H9 (cell line): ENCODE results near the gene GDF15. TPM values are rescaled to one million over a fixed set of nuclear protein-coding genes. Genes with fewer than 3 reads are reported as not detected.
A peak's percentile ranks its signal among the peaks of the same experiment; 100 is the strongest.

ENCODE experiments used
- DNase-seq: peaks from one replicate; pipeline ENCODE4 v3.0.0-alpha.2; 2017
- H2AFZ ChIP-seq: one replicate; pipeline ENCODE4 v1.6.1; 2013; ENCODE audit warnings: mild to moderate bottlenecking, low read length, control low read depth, moderate library complexity
- H2AK5ac ChIP-seq: 2 replicates; pipeline ENCODE4 v1.6.1; 2013; ENCODE audit warnings: low read length, control low read depth, mixed read lengths; ENCODE audit not compliant: insufficient read length
- H2BK120ac ChIP-seq: one replicate; pipeline ENCODE4 v1.6.1; 2013; ENCODE audit warnings: low read depth, mild to moderate bottlenecking, low read length, control low read depth, inconsistent platforms; ENCODE audit not compliant: poor library complexity, severe bottlenecking
- H2BK12ac ChIP-seq: 2 replicates; pipeline ENCODE4 v1.6.1; 2013; ENCODE audit warnings: low read length, control low read depth, mixed read lengths, low read depth; ENCODE audit not compliant: insufficient read length
- H2BK15ac ChIP-seq: 2 replicates; pipeline ENCODE4 v1.6.1; 2013; ENCODE audit warnings: low read depth, low read length, control low read depth
- H2BK20ac ChIP-seq: one replicate; pipeline ENCODE4 v1.6.1; 2013; ENCODE audit warnings: low read depth, mild to moderate bottlenecking, low read length, control low read depth, inconsistent platforms; ENCODE audit not compliant: poor library complexity, severe bottlenecking
- H2BK5ac ChIP-seq: 2 replicates; pipeline ENCODE4 v1.6.1; 2013; ENCODE audit warnings: low read length, control low read depth, mixed read lengths; ENCODE audit not compliant: insufficient read length
- H3K14ac ChIP-seq: 2 replicates; pipeline ENCODE4 v1.6.1; 2013; ENCODE audit warnings: low read length, control low read depth; ENCODE audit not compliant: insufficient read depth
- H3K18ac ChIP-seq: 2 replicates; pipeline ENCODE4 v1.6.1; 2013; ENCODE audit warnings: low read depth, mild to moderate bottlenecking, mixed read lengths, low read length, control low read depth; ENCODE audit not compliant: insufficient read length
- H3K23ac ChIP-seq: 2 replicates; pipeline ENCODE4 v1.6.1; 2013; ENCODE audit warnings: low read length, control low read depth, mixed read lengths, low read depth; ENCODE audit not compliant: insufficient read length
- H3K23me2 ChIP-seq: 2 replicates; pipeline ENCODE4 v1.6.1; 2013; ENCODE audit warnings: low read depth, mild to moderate bottlenecking, mixed read lengths, low read length, control low read depth; ENCODE audit not compliant: insufficient read length, poor library complexity, severe bottlenecking
- H3K27ac ChIP-seq: 2 replicates; pipeline ENCODE4 v1.5.1; 2013; ENCODE audit warnings: low read length, control low read depth, mixed read lengths, low read depth; ENCODE audit not compliant: insufficient read length
- H3K27me3 ChIP-seq: 2 replicates; pipeline ENCODE4 v1.6.1; 2013; ENCODE audit warnings: low read length, control low read depth, inconsistent platforms; ENCODE audit not compliant: insufficient read depth
- H3K4ac ChIP-seq: 2 replicates; pipeline ENCODE4 v1.6.1; 2013; ENCODE audit warnings: low read depth, mild to moderate bottlenecking, control low read depth, inconsistent platforms, low read length, moderate library complexity
- H3K4me1 ChIP-seq: 2 replicates; pipeline ENCODE4 v1.6.1; 2013; ENCODE audit warnings: low read length, control low read depth, inconsistent platforms; ENCODE audit not compliant: insufficient read depth
- H3K4me2 ChIP-seq: 2 replicates; pipeline ENCODE4 v1.6.1; 2013; ENCODE audit warnings: low read length, control low read depth, mixed read lengths; ENCODE audit not compliant: insufficient read length, insufficient read depth
- H3K56ac ChIP-seq: 2 replicates; pipeline ENCODE4 v1.6.1; 2013; ENCODE audit warnings: low read depth, mild to moderate bottlenecking, mixed read lengths, low read length, control low read depth; ENCODE audit not compliant: insufficient read length
- H3K79me1 ChIP-seq: 2 replicates; pipeline ENCODE4 v1.6.1; 2013; ENCODE audit warnings: low read depth, mild to moderate bottlenecking, moderate library complexity, low read length, control low read depth, inconsistent platforms; ENCODE audit not compliant: insufficient read depth, poor library complexity, severe bottlenecking
- H3K79me2 ChIP-seq: 2 replicates; pipeline ENCODE4 v1.6.1; 2013; ENCODE audit warnings: low read length, control low read depth, inconsistent platforms; ENCODE audit not compliant: insufficient read depth
- H3K9ac ChIP-seq: 2 replicates; pipeline ENCODE4 v1.6.1; 2013; ENCODE audit warnings: low read length, control low read depth, mixed read lengths; ENCODE audit not compliant: insufficient read length; ENCODE audit errors: extremely low read depth
- H3K9me3 ChIP-seq: one replicate; pipeline ENCODE4 v1.6.1; 2013; ENCODE audit warnings: low read depth, low read length, inconsistent platforms; ENCODE audit not compliant: control insufficient read depth
- H3T11ph ChIP-seq: one replicate; pipeline ENCODE4 v1.6.1; 2013; ENCODE audit warnings: mild to moderate bottlenecking, low read length, control low read depth, inconsistent platforms
- H4K20me1 ChIP-seq: one replicate; pipeline ENCODE4 v1.6.1; 2013; ENCODE audit not compliant: control insufficient read depth, insufficient read length, insufficient read depth
- H4K5ac ChIP-seq: 2 replicates; pipeline ENCODE4 v1.6.1; 2013; ENCODE audit warnings: low read depth, mild to moderate bottlenecking, mixed read lengths, low read length, control low read depth; ENCODE audit not compliant: insufficient read length
- H4K8ac ChIP-seq: replicated peaks from 2 replicates; pipeline ENCODE4 v1.6.1; 2013; ENCODE audit warnings: low read length, control low read depth, mixed read lengths, low read depth; ENCODE audit not compliant: insufficient read length
- H4K91ac ChIP-seq: 2 replicates; pipeline ENCODE4 v1.6.1; 2013; ENCODE audit warnings: low read depth, mild to moderate bottlenecking, moderate library complexity, mixed read lengths, low read length, control low read depth; ENCODE audit not compliant: insufficient read length
- H3K27ac Mint-ChIP-seq, 3 experiments: 2 replicates in 2 of 3; 3 replicates in 1 of 3; pipeline ENCODE4 v1.8.0; 2020 to 2021; ENCODE audit warnings: mixed read lengths in 3 of 3, mild to moderate bottlenecking in 1 of 3, moderate library complexity in 1 of 3
- H3K27me3 Mint-ChIP-seq: 2 replicates; pipeline ENCODE4 v1.8.0; 2021; ENCODE audit warnings: low read depth, mild to moderate bottlenecking, moderate library complexity, mixed read lengths
- H3K36me3 Mint-ChIP-seq, 3 experiments: 2 replicates in 2 of 3; 3 replicates in 1 of 3; pipeline ENCODE4 v1.8.0; 2020 to 2021; ENCODE audit warnings: low read depth in 3 of 3, mixed read lengths in 3 of 3; ENCODE audit not compliant: insufficient read depth in 1 of 3
- H3K4me1 Mint-ChIP-seq, 2 experiments: 2 replicates each; pipeline ENCODE4 v1.8.0; 2020; ENCODE audit warnings: mixed read lengths in 2 of 2
- H3K4me3 Mint-ChIP-seq, 2 experiments: 2 replicates in 1 of 2; 3 replicates in 1 of 2; pipeline ENCODE4 v1.8.0; 2020 to 2021; ENCODE audit warnings: mild to moderate bottlenecking in 2 of 2, mixed read lengths in 2 of 2, moderate library complexity in 1 of 2
- H3K9me3 Mint-ChIP-seq, 2 experiments: 2 replicates in 1 of 2; 3 replicates in 1 of 2; pipeline ENCODE4 v1.8.0; 2020; ENCODE audit warnings: mild to moderate bottlenecking in 2 of 2, mixed read lengths in 2 of 2, moderate library complexity in 1 of 2
- CTCF ChIP-seq: fragments of 200-600 bp; sonication (generic); conservative IDR thresholded peaks from 3 replicates; pipeline ENCODE4 v1.8.0; 2021; ENCODE audit warnings: antibody characterized with exemption, mild to moderate bottlenecking
- WGBS: extraction: QIAGEN DNeasy Blood & Tissue Kit; methylation state at CpG from one replicate; pipeline ENCODE4 v1.1.7; 2013; ENCODE audit warnings: missing lambda C conversion rate, low lambda C conversion rate, mixed read lengths; ENCODE audit not compliant: insufficient read length; ENCODE audit errors: extremely low coverage; 5-methylcytosine and 5-hydroxymethylcytosine counted together
- total RNA-seq: library from RNA; stranded (reverse); gene quantifications from 2 replicates; pipeline ENCODE4 v1.2.1, GENCODE V29; 2021

GDF15 gene
- total RNA-seq, 1 experiment from 2014 or later: 5.7 TPM

- H3K9me3 ChIP-seq: no peaks in the 10 kb centered on the region
- peak within 1 kb of the TSS in 1 of 3 experiments; percentile 72; a peak in 1 of 7 replicates for H3K27ac Mint-ChIP-seq
- no peaks in the 10 kb centered on the region for H3K9me3 Mint-ChIP-seq
- no peak within 1 kb of the TSS for H3K9ac ChIP-seq
- no peaks in the 10 kb centered on the region for H3K79me2 ChIP-seq
- no peaks in the 10 kb centered on the region for H3K23me2 ChIP-seq
- H3K27ac ChIP-seq: no peak within 1 kb of the TSS
- no peak within 1 kb of the TSS for H4K8ac ChIP-seq
- H3K36me3 Mint-ChIP-seq: no peaks in the 10 kb centered on the region
- H3K4me2 ChIP-seq: no peak within 1 kb of the TSS
- no peak within 1 kb of the TSS for H3K23ac ChIP-seq
- no peak within 1 kb of the TSS for H2BK5ac ChIP-seq
- no peak within 1 kb of the TSS for H2BK20ac ChIP-seq
- no peaks in the 10 kb centered on the region for H3K27me3 ChIP-seq
- H4K5ac ChIP-seq: no peak within 1 kb of the TSS
- H2BK15ac ChIP-seq: no peak within 1 kb of the TSS
- H3K56ac ChIP-seq: no peak within 1 kb of the TSS
- no peak within 1 kb of the TSS for H2BK12ac ChIP-seq
- H4K20me1 ChIP-seq: no peaks in the 10 kb centered on the region
- H2AFZ ChIP-seq: no peak within 1 kb of the TSS
- peak; percentile 79 for DNase-seq
- peaks cover 17% of the 10 kb centered on the region for H3K27me3 Mint-ChIP-seq
- no peak within 1 kb of the TSS for H3K18ac ChIP-seq
- no peak within 1 kb of the TSS for H4K91ac ChIP-seq
- H3K79me1 ChIP-seq: no peaks in the 10 kb centered on the region
- no peaks in the 10 kb centered on the region for H3K4me1 ChIP-seq
- H2BK120ac ChIP-seq: no peak within 1 kb of the TSS
- no peak within 1 kb of the TSS for H3K4ac ChIP-seq
- no peak for TF ChIP-seq CTCF
- WGBS: no CpG with 5 or more reads among the region's 33 CpGs
- H3K4me1 Mint-ChIP-seq: peaks cover 6 to 13% of the 10 kb centered on the region in 2 experiments; a peak in 3 of 4 replicates
- H3K14ac ChIP-seq: no peak within 1 kb of the TSS; the same call in 1 of the 2 replicates
- no peak within 1 kb of the TSS; a peak in 2 of 5 replicates for H3K4me3 Mint-ChIP-seq
- no peak within 1 kb of the TSS for H3T11ph ChIP-seq
- H2AK5ac ChIP-seq: no peak within 1 kb of the TSS
Measured at GRCh38 chr19:18397242-18398202, 11.6 kb downstream of the GDF15 start, which contains the start of gene LRRC25. TSS of gene LRRC25 (minus strand) at chr19:18397622. CDS start at chr19:18396963, 659 bp downstream.
